ENCODE data around the gene SPATS2L. TPM values are rescaled to one million over a fixed set of nuclear protein-coding genes. Genes with fewer than 3 reads are reported as not detected.

SPATS2L gene
- total and polyA plus RNA-seq, 2 donors (not counting 1 experiment from before 2014, with no cell fraction given): 0.27 to 0.44 TPM

GRCh38 chr2:200454927-200455801, 148.7 kb downstream of the SPATS2L start:
- Histone ChIP-seq H3K4me2 (replicated peaks; ENCODE audit: low read depth, low read length, poor library complexity, severe bottlenecking) (peak overlapping the region; percentile 35), H3K27me3 (replicated peaks in 1 of 4; ENCODE audit: control extremely low read depth in 1 of 4, control insufficient read depth in 3 of 4, insufficient read depth in 4 of 4, low read length in 3 of 4) (no peaks in the 10 kb centered on the region), H3K36me3 (replicated peaks in 1 of 2; ENCODE audit: control extremely low read depth in 1 of 2, control insufficient read depth in 1 of 2, extremely low read depth in 1 of 2, insufficient read depth in 2 of 2, low read length in 1 of 2) (no peaks in the 10 kb centered on the region), H3K27ac (ENCODE audit: low read length in 2 of 2) (no peak overlapping the region), H3K9me3 (ENCODE audit: control extremely low read depth in 1 of 3, control insufficient read depth in 2 of 3, insufficient read depth in 1 of 3, low read length in 2 of 3) (no peaks in the 10 kb centered on the region), H3K79me2 (ENCODE audit: control insufficient read depth, insufficient read depth, low read length) (no peaks in the 10 kb centered on the region), H3K4me1 (ENCODE audit: control insufficient read depth in 2 of 2, insufficient read depth in 2 of 2, low read length in 2 of 2) (peaks cover 38 to 41% of the 10 kb centered on the region in 2 donors), H3K4me3 (ENCODE audit: control extremely low read depth in 1 of 5, extremely low read depth in 1 of 5, insufficient read depth in 1 of 5, low read depth in 2 of 5, low read length in 4 of 5) (no peak overlapping the region), H4K20me1 (ENCODE audit: control insufficient read depth, insufficient read depth, low read length, poor library complexity, severe bottlenecking) (no peaks in the 10 kb centered on the region), H2AFZ (ENCODE audit: insufficient read depth, low read depth, low read length, poor library complexity, severe bottlenecking) (no peak overlapping the region), H3K9ac (ENCODE audit: low read length) (no peak overlapping the region)
- intact Hi-C loops (cut with micrococcal nuclease): no loop called here
- WGBS (ENCODE audit: insufficient coverage): 87% methylated on average over 3 of the region's 4 CpGs
- no peak for TF ChIP-seq CTCF (IDR thresholded peaks at IDR 0.05)
- TF ChIP-seq EZH2 (IDR thresholded peaks at IDR 0.05; ENCODE audit: borderline replicate concordance, insufficient read depth, low read depth, low read length, poor library complexity, severe bottlenecking): no peak
- Mint-ChIP-seq H3K4me1 (peaks cover 45% of the 10 kb centered on the region), H3K4me3 (peak overlapping the region; percentile 2), H3K27me3 (no peaks in the 10 kb centered on the region), H3K27ac (no peak overlapping the region), H3K9me3 (ENCODE audit: insufficient read depth) (no peaks in the 10 kb centered on the region)
- DNase-seq (no peak), ATAC-seq (ENCODE audit: low read depth) (no peak)
- ChIA-PET POLR2A (no interaction called here), CTCF (interaction anchor here (0.6 to 1.3 kb wide), 2 partner anchors 15 to 231 kb away, joined by 3 to 5 read pairs; no protein-coding TSS in a partner anchor)

- peaks cover 37% of the 10 kb centered on the region for H3K4me1 Mint-ChIP-seq
- TF ChIP-seq CTCF (IDR thresholded peaks at IDR 0.05) (no peak), EZH2 (IDR thresholded peaks at IDR 0.05; ENCODE audit: borderline replicate concordance, insufficient read depth, low read depth, low read length, poor library complexity, severe bottlenecking) (no peak)
Measured at GRCh38 chr2:200455958-200456421, 149.5 kb downstream of the SPATS2L start.

More at GRCh38 chr2:200455958-200456421, 149.5 kb downstream of the SPATS2L start:
- peak overlapping the region; percentile 46 for H3K4me3 Mint-ChIP-seq
- DNase-seq (peak; percentile 70), ATAC-seq (ENCODE audit: low read depth) (peak; percentile 62)
- intact Hi-C loops (cut with micrococcal nuclease): no loop called here
- Histone ChIP-seq H3K4me3 (ENCODE audit: control extremely low read depth in 1 of 5, extremely low read depth in 1 of 5, insufficient read depth in 1 of 5, low read depth in 2 of 5, low read length in 4 of 5) (no peak overlapping the region), H3K36me3 (replicated peaks in 1 of 2; ENCODE audit: control extremely low read depth in 1 of 2, control insufficient read depth in 1 of 2, extremely low read depth in 1 of 2, insufficient read depth in 2 of 2, low read length in 1 of 2) (no peaks in the 10 kb centered on the region), H3K27me3 (replicated peaks in 1 of 4; ENCODE audit: control extremely low read depth in 1 of 4, control insufficient read depth in 3 of 4, insufficient read depth in 4 of 4, low read length in 3 of 4) (no peaks in the 10 kb centered on the region), H3K9ac (ENCODE audit: low read length) (no peak overlapping the region), H2AFZ (ENCODE audit: insufficient read depth, low read depth, low read length, poor library complexity, severe bottlenecking) (no peak overlapping the region), H3K27ac (ENCODE audit: low read length in 2 of 2) (no peak overlapping the region), H3K79me2 (ENCODE audit: control insufficient read depth, insufficient read depth, low read length) (no peaks in the 10 kb centered on the region), H3K9me3 (ENCODE audit: control extremely low read depth in 1 of 3, control insufficient read depth in 2 of 3, insufficient read depth in 1 of 3, low read length in 2 of 3) (no peaks in the 10 kb centered on the region), H3K4me1 (ENCODE audit: control insufficient read depth in 2 of 2, insufficient read depth in 2 of 2, low read length in 2 of 2) (peaks cover 30 to 32% of the 10 kb centered on the region in 2 donors), H4K20me1 (ENCODE audit: control insufficient read depth, insufficient read depth, low read length, poor library complexity, severe bottlenecking) (no peaks in the 10 kb centered on the region), H3K4me2 (replicated peaks; ENCODE audit: low read depth, low read length, poor library complexity, severe bottlenecking) (peak overlapping the region; percentile 35)
- no peaks in the 10 kb centered on the region for H3K27me3 Mint-ChIP-seq
- H3K9me3 Mint-ChIP-seq (ENCODE audit: insufficient read depth): no peaks in the 10 kb centered on the region
- CTCF ChIA-PET: interaction anchor here (1.3 to 1.7 kb wide), 2 partner anchors 14 to 16 kb away, joined by 5 to 7 read pairs; no protein-coding TSS in a partner anchor
- POLR2A ChIA-PET: no interaction called here
- H3K27ac Mint-ChIP-seq: peak overlapping the region; percentile 5
- 18% methylated on average over 4 of the region's 4 CpGs for WGBS (ENCODE audit: insufficient coverage)
